Measurements from ENCODE around the gene SENP7.
"Not testable (repeated sequence)": the region's sequence is repeated elsewhere in the genome, so short reads cannot be mapped to it uniquely, and the experiment has no call there.

The SENP7 gene

GRCh38 chr3:101512646-101513418 lies at the start of gene SENP7:
SENP7 (minus strand) TSS chr3:101513212; CDS start chr3:101513130, 82 bp downstream.
- peak; percentile 89 to 94 for DNase-seq

- peak; percentile 93 for DNase-seq
These were observed 48.8 kb upstream of the SENP7 start, which contains the start of gene TRMT10C for GRCh38 chr3:101561630-101562328. TRMT10C (plus strand) TSS chr3:101561868; CDS start chr3:101564782, 2,914 bp downstream.

GRCh38 chr3:101556064-101556463 lies 43.1 kb upstream of the SENP7 start:
- no peak for DNase-seq

- not testable (repeated sequence) for DNase-seq
These were observed 40.4 kb upstream of the SENP7 start for GRCh38 chr3:101553381-101553780.

- DNase-seq, result not testable (repeated sequence)
These were observed 38.5 kb upstream of the SENP7 start for GRCh38 chr3:101551359-101552081.

GRCh38 chr3:101549473-101549872 lies 36.5 kb upstream of the SENP7 start:
- DNase-seq, result no peak

GRCh38 chr3:101548527-101549105 lies 35.6 kb upstream of the SENP7 start:
- DNase-seq, result no peak

GRCh38 chr3:101544161-101544850 lies 31.3 kb upstream of the SENP7 start:
- DNase-seq, result no peak

GRCh38 chr3:101542957-101543356 lies 29.9 kb upstream of the SENP7 start:
- peak; percentile 59 to 66 for DNase-seq

GRCh38 chr3:101536955-101537354 lies 23.9 kb upstream of the SENP7 start:
- DNase-seq, result not testable (repeated sequence)

- DNase-seq, result no peak
These were observed 23.3 kb upstream of the SENP7 start for GRCh38 chr3:101536266-101536665.

- DNase-seq, result no peak
These were observed 22.2 kb upstream of the SENP7 start for GRCh38 chr3:101535221-101535620.

- DNase-seq, result no peak
These were observed 20.6 kb upstream of the SENP7 start for GRCh38 chr3:101533603-101533968.

GRCh38 chr3:101532783-101533602 lies 20.0 kb upstream of the SENP7 start:
- DNase-seq, result no peak

- DNase-seq, result no peak
These were observed 18.6 kb upstream of the SENP7 start for GRCh38 chr3:101531473-101532086.

GRCh38 chr3:101530686-101531047 lies 17.7 kb upstream of the SENP7 start:
- DNase-seq, result no peak

- no peak for DNase-seq
These were observed 17.0 kb upstream of the SENP7 start for GRCh38 chr3:101529816-101530685.

GRCh38 chr3:101527906-101528305 lies 14.9 kb upstream of the SENP7 start:
- no peak for DNase-seq

- DNase-seq, result no peak
These were observed 14.4 kb upstream of the SENP7 start for GRCh38 chr3:101527441-101527840.

GRCh38 chr3:101521211-101521701 lies 8.2 kb upstream of the SENP7 start:
- DNase-seq, result no peak
